HG03097 (cell line): ENCODE results near the gene HDAC10.

Experiments used
- ATAC-seq: cut with Tn5 transposase; IDR thresholded peaks from one replicate; pipeline ENCODE4 v1.9.1; 2021; ENCODE audit not compliant: unreplicated experiment, low FRiP score

Gene HDAC10

DNA sequence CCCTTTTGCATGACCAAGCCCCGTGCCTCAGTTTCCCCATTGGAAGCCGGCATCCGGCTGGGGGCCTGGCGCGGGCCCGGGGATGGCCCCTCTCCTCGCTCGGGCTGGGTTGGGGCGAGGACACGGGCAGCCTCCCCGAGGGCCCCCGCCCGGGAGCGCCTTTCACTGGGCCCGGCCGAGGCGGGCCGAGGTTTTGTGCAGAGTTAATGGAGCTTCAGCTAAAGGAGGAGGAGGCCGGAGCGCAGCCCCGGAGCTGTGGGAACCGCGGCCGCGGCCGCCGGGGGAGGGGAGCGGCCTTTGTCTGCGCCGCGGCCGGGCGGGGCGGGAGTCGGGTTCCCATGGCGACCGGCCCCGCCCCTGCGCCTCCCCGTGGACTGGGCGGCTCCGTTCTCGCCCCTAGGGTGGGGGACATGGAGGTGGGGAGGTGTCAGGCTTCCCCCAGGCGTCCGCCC is 20.5 kb upstream of the HDAC10 start:
- no peak for ATAC-seq

- ATAC-seq: no peak
Observed at GRCh38 chr22:50270666-50271394, 19.8 kb upstream of the HDAC10 start.

DNA sequence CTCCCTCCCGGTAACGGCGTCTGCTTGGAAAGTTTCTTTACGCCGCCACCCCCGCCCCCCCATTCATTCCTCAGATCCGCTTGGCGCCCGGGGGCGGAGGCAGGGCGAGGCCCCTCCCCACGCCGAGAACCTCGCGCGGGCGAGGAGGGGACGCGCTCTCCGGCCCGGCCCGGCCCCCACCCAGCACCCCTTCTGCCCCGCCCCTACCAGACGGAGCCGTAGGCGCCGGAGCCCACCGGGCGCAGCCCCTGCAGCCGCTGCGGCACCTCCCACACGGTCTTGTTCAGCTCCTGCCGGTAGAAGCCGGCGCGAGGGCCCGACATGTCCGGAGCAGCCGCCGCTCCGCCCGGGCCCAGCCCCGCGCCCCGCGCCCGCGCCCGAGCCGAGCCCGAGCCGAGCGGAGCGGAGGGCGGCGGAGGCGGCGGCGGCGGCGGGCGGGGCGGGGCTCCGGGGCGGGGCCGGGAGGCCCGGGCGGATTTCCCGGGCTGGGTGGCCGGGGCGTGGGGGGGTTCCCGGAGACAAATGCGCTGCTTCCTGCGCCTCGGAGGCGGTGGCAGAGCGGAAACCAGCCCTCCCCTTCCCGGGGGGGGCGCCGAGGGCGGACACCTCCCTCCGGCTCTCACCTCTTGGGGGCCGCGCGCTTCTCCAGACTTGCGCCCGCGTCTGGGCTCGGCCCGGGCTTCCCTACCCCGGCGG is 19.1 kb upstream of the HDAC10 start, which contains the start of gene MAPK11:
Gene MAPK11, minus strand, starts transcription at position 411 of the 696 bp plus-strand sequence. Its CDS starts 88 bp downstream, at position 323.
- no peak for ATAC-seq

- ATAC-seq: no peak
Observed at GRCh38 chr22:50269573-50269969, 18.5 kb upstream of the HDAC10 start.

GRCh38 chr22:50268655-50269113 is 17.6 kb upstream of the HDAC10 start:
- no peak for ATAC-seq

- ATAC-seq: no peak
Observed at GRCh38 chr22:50267591-50268390, 16.7 kb upstream of the HDAC10 start.

- ATAC-seq: no peak
Observed at GRCh38 chr22:50266994-50267393, 15.9 kb upstream of the HDAC10 start.

DNA sequence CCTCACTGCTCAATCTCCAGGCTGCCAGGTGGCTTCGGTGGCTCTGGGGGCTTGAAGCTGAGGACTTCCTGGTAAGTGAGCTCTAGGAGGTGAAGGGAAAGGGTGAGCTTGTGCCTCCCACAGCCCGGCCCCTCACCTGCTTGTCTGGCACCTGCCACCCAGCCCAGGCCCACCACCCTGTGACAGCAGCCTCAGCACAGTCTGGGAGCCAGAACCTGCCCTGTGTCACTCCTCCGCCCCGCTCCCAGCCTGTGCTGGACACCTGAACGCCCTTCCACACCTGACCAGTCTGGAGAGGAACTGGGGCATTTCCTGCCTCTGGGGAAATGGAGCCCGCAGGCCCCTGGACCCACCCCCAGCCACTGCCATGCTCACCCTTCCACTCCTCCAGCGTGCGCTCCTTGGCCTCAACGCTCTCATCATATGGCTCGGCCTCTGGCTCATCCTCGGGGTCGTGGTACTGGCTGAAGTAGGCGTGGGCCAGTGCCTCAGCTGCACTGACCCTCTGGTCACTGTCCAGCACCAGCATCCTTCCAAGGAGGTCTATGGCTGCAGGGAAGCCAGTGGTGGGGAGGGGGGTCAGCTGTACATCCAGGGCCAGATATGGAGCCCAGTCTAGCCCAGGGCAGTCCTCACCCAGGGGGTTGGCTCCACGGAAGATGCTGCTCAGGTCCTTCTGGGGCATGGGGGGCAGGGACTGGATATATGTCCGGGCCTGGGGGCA is 14.0 kb upstream of the HDAC10 start:
- ATAC-seq: no peak

- ATAC-seq: no peak
Observed at GRCh38 chr22:50264104-50264745, 13.2 kb upstream of the HDAC10 start.

GRCh38 chr22:50262973-50263617 is 12.0 kb upstream of the HDAC10 start:
- no peak for ATAC-seq

DNA sequence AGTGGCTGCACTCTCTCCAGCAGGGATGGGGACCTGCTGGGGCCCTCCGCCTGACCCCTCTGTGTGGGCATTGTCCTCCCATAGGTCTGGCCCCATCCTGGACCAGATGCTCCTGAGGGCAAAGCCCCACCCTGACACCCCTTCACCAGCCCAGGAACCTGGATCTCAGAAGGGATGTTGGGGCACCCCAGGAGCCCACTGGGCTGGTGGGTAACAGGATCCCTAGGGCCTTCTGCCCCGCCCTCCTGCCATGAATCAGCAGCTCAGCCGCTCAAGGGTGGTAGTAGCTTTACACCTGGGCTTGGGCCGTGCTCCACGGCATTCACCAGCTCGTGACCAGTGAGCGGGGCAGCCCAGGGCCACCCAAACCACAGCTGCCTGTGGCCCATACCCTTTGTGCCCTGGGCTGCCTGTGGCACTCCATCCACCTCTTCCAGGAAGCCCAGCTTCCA is 11.4 kb upstream of the HDAC10 start:
- no peak for ATAC-seq

DNA sequence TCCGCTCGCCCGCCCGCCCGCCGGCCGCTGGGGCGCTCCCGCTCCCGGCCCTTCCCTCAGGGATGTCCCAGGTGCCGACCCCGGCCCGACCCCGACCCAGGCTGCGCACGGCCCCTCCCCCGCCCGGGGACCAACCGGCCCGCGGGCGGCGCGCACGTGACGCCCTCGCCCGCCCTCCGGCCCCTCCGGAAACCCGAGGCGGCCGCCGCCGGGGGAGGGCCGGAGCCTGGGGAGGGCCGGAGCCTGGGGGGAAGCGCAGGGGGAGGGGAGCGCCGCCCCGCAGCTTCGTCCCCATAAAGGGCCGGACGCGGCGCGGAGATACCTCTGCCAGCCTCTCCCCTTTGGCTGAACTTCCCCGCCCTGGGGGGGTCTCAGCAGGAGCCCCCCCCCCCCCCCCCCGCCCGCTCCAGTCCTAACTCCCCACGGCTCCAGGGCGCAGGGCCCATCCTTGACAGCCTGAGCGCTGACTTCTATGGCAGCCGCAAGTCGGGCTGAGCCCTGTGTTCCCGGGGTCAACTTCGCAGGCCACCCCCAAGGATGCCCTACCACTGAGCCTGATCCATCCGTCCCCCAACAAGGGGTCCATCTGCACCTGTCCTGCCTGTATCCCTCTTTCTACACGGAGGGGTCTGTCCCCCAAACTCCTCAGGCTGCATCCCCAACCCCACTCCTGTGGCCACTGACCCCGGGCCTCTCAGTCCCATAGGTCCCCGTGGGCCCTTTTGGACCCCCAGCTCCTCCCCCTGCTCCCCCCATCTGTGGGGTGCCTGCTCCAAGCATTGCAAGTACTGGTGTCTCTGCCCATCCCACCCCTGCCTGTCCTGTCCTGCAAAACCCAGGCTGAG is 10.8 kb upstream of the HDAC10 start, which contains the start of gene MAPK12:
Gene MAPK12, minus strand, starts transcription at position 69 of the 845 bp plus-strand sequence. CDS start 174 bp downstream, outside the sequence.
- no peak for ATAC-seq

DNA sequence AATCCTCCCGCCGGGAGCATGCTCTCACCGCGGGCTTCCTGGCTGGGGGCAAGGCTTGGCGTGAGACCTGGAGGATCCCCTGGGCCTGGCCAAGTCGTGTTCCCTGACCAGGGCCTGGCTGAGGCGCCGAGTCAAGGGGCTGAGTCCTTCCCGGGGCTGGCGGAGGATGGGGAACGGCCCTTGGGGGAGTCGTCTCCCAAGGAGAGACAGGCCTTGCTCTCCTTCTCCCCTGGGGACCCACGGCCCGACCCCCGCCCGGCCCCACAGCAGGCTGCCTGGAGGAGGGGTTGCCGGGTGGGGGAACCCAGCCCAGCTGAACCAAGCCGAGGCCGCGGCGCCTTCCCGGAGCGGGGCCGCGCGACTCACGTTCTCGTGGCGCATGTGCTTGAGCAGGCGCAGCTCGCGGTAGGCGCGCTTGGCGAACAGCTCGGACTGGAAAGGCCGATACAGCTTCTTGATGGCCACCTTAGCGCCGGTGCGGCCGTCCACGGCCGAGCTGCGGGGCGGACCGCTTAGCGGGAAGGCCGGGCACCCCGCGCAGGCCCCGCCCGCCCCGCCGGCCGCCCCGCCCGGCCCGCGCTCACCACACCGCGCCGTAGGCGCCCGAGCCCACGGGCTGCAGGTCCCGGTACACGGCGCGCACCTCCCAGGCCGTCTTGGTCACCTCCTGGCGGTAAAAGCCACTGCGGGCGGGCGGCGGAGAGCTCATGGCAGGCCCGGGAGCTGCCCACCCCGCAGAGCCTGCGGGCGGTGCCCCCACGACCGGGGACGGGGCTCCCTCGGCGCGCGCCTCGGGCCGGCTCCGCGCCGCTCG is 9.9 kb upstream of the HDAC10 start:
- no peak for ATAC-seq

- no peak for ATAC-seq
Observed at GRCh38 chr22:50260434-50260800, 9.4 kb upstream of the HDAC10 start.

DNA sequence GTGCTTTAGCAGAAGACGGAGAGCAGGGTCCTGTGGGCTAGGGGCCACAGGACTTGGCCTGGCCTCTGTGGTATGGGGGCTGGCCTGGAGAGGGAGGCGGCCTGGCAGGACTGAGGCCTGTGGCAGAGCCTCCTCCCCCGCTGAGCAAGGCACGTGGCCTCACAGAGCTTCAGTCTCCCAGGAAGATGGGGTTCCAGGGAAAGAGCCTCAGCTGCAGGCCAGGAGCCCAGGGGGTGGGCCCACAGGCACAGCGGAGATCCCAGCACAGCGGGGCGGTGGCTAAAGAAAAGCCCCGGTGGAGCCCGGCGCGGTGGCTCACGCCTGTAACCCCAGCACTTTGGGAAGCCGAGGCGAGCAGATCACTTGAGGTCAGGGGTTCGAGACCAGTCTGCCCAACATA is 8.2 kb upstream of the HDAC10 start:
- no peak for ATAC-seq

DNA sequence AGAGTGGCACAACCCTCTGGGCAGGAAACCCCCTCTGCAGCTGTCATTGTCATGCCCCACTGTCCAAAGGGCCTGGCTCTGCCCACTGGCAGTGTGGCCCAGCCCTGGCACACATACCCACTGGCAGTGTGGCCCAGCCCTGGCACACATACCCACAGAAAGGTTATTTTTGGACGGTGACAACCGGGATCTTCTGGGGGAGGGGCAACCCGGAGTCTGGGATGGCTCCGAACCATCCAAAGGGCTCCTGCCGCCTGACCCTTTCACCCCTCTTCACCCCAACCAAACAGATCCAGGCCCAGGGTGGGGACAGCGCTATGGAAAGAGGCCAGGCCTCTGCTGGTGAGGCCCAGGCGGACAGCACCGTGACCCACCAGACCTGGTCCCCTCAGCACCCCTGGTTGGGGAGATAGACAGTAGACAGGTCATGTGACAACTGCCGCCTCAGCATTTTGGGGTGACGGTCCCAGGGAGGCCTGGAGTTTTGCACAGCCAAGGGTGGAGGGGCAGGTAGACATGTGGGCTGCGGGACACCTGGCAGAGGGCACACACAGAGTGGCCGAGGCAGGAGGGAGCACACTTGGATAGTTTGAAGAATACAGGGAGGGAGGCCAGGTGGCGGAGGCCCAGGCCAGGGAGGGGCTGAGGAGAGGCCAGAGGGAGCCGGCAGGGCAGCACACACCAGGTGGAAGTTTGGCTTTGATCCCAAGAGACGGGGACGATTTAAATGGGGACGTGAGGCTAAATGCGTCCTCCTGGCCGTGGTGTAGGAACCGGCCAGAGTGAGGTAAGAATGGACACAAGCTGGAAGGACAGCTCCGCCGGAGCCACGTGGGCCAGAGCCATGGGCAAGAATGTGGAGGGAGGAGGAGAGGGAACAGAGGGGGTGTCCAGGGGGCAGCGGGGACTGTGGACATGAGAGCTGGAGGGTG is 7.6 kb upstream of the HDAC10 start:
- ATAC-seq: no peak
